Endodermal cell (in vitro differentiated cells): ENCODE measurements around the gene BAD. TPM values are rescaled to one million over a fixed set of nuclear protein-coding genes. Genes with fewer than 3 reads are reported as not detected.
A peak's percentile ranks its signal among the peaks of the same experiment; 100 is the strongest.

Source experiments
- DNase-seq: peaks from one replicate; pipeline ENCODE4 v3.0.0-alpha.2; 2017
- H3K27ac ChIP-seq: 2 replicates; pipeline ENCODE4 v1.5.1; 2013; ENCODE audit warnings: mild to moderate bottlenecking, low read depth, low read length, moderate library complexity
- H3K27me3 ChIP-seq: 2 replicates; pipeline ENCODE4 v1.6.1; 2013; ENCODE audit warnings: mild to moderate bottlenecking, low read length, moderate library complexity; ENCODE audit not compliant: insufficient read depth, control insufficient read depth, poor library complexity, severe bottlenecking
- H3K36me3 ChIP-seq: 2 replicates; pipeline ENCODE4 v1.7.0; 2013; ENCODE audit warnings: mild to moderate bottlenecking, low read length, moderate library complexity; ENCODE audit not compliant: control insufficient read depth, insufficient read depth
- H3K4me1 ChIP-seq: one replicate; pipeline ENCODE4 v1.7.0; 2013; ENCODE audit warnings: low read length; ENCODE audit not compliant: control insufficient read depth, insufficient read depth
- H3K4me3 ChIP-seq: 2 replicates; pipeline ENCODE4 v1.5.1; 2013; ENCODE audit warnings: mild to moderate bottlenecking, low read length, moderate library complexity
- H3K9ac ChIP-seq: 2 replicates; pipeline ENCODE4 v1.6.1; 2013; ENCODE audit warnings: mild to moderate bottlenecking, low read length, moderate library complexity; ENCODE audit not compliant: poor library complexity, severe bottlenecking; ENCODE audit errors: extremely low read depth
- H3K9me3 ChIP-seq: 2 replicates; pipeline ENCODE4 v1.6.1; 2013; ENCODE audit warnings: mild to moderate bottlenecking, low read length, moderate library complexity; ENCODE audit not compliant: control insufficient read depth
- H3K27ac Mint-ChIP-seq: 2 replicates; pipeline ENCODE4 v1.8.0; 2020; ENCODE audit warnings: mixed read lengths
- H3K27me3 Mint-ChIP-seq: 2 replicates; pipeline ENCODE4 v1.8.0; 2021; ENCODE audit warnings: mild to moderate bottlenecking, mixed read lengths; ENCODE audit not compliant: insufficient read depth
- H3K36me3 Mint-ChIP-seq: 2 replicates; pipeline ENCODE4 v1.8.0; 2020; ENCODE audit warnings: low read depth, mixed read lengths
- H3K4me1 Mint-ChIP-seq: 2 replicates; pipeline ENCODE4 v1.8.0; 2020; ENCODE audit warnings: mixed read lengths
- H3K4me3 Mint-ChIP-seq: 2 replicates; pipeline ENCODE4 v1.8.0; 2020; ENCODE audit warnings: mild to moderate bottlenecking, moderate library complexity, mixed read lengths
- H3K9me3 Mint-ChIP-seq: 2 replicates; pipeline ENCODE4 v1.8.0; 2020; ENCODE audit warnings: mild to moderate bottlenecking, mixed read lengths
- WGBS, 2 experiments: methylation state at CpG; one replicate each; pipeline versions ENCODE4 v1.1.5 to v1.1.7; 2013; ENCODE audit warnings: missing lambda C conversion rate in 2 of 2, mixed read lengths in 1 of 2; ENCODE audit not compliant: insufficient coverage in 1 of 2, insufficient read length in 1 of 2; 5-methylcytosine and 5-hydroxymethylcytosine counted together
- total RNA-seq, 2 donors: library from RNA; stranded (reverse); fragmentation: NEBNext Ultra II Directional in 1 of 2; extraction: Animal tissue kit (Norgen Biotek cat#: 25700) in 1 of 2; gene quantifications; 2 replicates in 1 of 2; 3 replicates in 1 of 2; pipeline ENCODE4 v1.2.1, GENCODE V29; 2021
- TF ChIP-seq, protein P1 (sequence below): fragments of 200-600 bp; sonication (generic); conservative IDR thresholded peaks from 2 replicates; pipeline ENCODE4 v1.5.0; 2021; ENCODE audit warnings: antibody characterized with exemption, mild to moderate bottlenecking

The BAD gene
- total RNA-seq, 2 donors from 2014 or later, result 42.3 to 48.2 TPM

GRCh38 chr11:64255135-64256128 lies 29.0 kb downstream of the BAD start:
- Histone ChIP-seq H3K36me3 (peaks cover 51% of the 10 kb centered on the region), H3K27me3 (no peaks in the 10 kb centered on the region), H3K4me3 (no peak overlapping the region), H3K27ac (no peak overlapping the region), H3K4me1 (no peaks in the 10 kb centered on the region), H3K9me3 (no peaks in the 10 kb centered on the region), H3K9ac (no peak overlapping the region)
- H3K4me1 Mint-ChIP-seq, result peaks cover 7% of the 10 kb centered on the region
- no peak overlapping the region for H3K27ac Mint-ChIP-seq
- TF ChIP-seq, protein P1, sequence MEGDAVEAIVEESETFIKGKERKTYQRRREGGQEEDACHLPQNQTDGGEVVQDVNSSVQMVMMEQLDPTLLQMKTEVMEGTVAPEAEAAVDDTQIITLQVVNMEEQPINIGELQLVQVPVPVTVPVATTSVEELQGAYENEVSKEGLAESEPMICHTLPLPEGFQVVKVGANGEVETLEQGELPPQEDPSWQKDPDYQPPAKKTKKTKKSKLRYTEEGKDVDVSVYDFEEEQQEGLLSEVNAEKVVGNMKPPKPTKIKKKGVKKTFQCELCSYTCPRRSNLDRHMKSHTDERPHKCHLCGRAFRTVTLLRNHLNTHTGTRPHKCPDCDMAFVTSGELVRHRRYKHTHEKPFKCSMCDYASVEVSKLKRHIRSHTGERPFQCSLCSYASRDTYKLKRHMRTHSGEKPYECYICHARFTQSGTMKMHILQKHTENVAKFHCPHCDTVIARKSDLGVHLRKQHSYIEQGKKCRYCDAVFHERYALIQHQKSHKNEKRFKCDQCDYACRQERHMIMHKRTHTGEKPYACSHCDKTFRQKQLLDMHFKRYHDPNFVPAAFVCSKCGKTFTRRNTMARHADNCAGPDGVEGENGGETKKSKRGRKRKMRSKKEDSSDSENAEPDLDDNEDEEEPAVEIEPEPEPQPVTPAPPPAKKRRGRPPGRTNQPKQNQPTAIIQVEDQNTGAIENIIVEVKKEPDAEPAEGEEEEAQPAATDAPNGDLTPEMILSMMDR, result no peak
- H3K27me3 Mint-ChIP-seq, result no peaks in the 10 kb centered on the region
- WGBS, 2 experiments, result 92 to 95% methylated on average over 27 to 35 of the region's 35 CpGs
- no peak overlapping the region for H3K4me3 Mint-ChIP-seq
- no peaks in the 10 kb centered on the region for H3K9me3 Mint-ChIP-seq
- DNase-seq, result no peak
- peaks cover 38% of the 10 kb centered on the region for H3K36me3 Mint-ChIP-seq

DNA sequence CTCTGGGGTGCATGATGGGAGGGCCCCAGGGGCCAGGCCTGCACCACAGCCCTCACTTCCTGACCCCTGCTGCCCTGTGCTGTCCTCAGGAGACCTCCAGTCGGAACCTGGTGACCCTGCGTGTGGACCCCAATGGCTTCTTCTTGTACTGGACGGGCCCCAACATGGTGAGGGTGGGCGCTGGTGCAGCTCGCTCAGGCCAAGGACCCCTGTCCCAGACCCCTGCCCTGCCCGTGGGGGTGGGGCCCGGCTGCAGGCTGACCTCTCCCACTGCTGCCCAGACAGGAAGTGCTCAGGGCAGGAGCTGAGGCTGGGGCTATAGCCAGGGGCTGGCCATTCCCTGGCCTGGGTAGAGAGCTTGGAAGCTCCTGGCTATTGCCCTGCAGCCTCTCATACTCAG lies 30.1 kb downstream of the BAD start:
- Mint-ChIP-seq H3K9me3 (no peaks in the 10 kb centered on the region), H3K4me3 (no peak overlapping the region)
- no peak overlapping the region for H3K9ac ChIP-seq

DNA sequence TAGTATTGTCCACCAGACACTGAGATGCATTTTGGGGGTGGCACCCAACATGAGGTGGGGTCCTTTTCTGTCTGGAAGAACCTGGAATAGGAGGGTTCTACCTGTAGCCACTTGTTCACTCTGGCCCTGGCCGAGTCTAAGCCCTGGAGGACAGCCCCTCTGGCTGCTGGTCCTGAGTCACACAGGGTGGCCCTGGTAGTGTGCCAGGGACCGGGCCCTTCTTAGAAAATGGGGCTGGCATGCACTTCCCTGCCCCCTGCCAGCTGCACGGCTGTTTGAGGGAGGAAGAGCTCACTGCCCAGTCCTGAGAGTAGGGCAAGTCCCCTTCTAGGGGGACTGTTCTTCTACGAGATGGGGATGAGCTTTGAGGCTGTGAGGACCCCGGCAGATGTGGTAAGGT lies 31.0 kb downstream of the BAD start:
- H3K9ac ChIP-seq, result no peak overlapping the region
- Mint-ChIP-seq H3K4me1 (peaks cover 21% of the 10 kb centered on the region), H3K9me3 (no peaks in the 10 kb centered on the region), H3K27me3 (no peaks in the 10 kb centered on the region), H3K36me3 (peaks cover 22% of the 10 kb centered on the region), H3K27ac (peak overlapping the region; percentile 38), H3K4me3 (peak overlapping the region; percentile 86)
- WGBS, 2 experiments, result 93 to 100% methylated on average over 4 to 5 of the region's 5 CpGs
- TF ChIP-seq, protein P1, result no peak
- no peaks in the 10 kb centered on the region for H3K9me3 ChIP-seq
- no peak for DNase-seq
- H3K4me1 ChIP-seq, result peaks cover 9% of the 10 kb centered on the region
- no peak overlapping the region for H3K27ac ChIP-seq
- H3K27me3 ChIP-seq, result no peaks in the 10 kb centered on the region
- no peak overlapping the region for H3K4me3 ChIP-seq
- peaks cover 37% of the 10 kb centered on the region for H3K36me3 ChIP-seq

More for the DNA sequence above, 30.1 kb downstream of the BAD start:
- H3K27ac Mint-ChIP-seq, result peak overlapping the region; percentile 38
- Histone ChIP-seq H3K9me3 (no peaks in the 10 kb centered on the region), H3K4me1 (peaks cover 3% of the 10 kb centered on the region), H3K4me3 (no peak overlapping the region), H3K27me3 (no peaks in the 10 kb centered on the region), H3K27ac (no peak overlapping the region), H3K36me3 (peaks cover 40% of the 10 kb centered on the region)
- TF ChIP-seq, protein P1, result no peak
- H3K4me1 Mint-ChIP-seq, result peaks cover 14% of the 10 kb centered on the region
- WGBS, 2 experiments, result 94% methylated on average over 7 of the region's 7 CpGs
- no peaks in the 10 kb centered on the region for H3K27me3 Mint-ChIP-seq
- DNase-seq, result no peak
- H3K36me3 Mint-ChIP-seq, result peaks cover 27% of the 10 kb centered on the region
